Neural progenitor cell (in vitro differentiated cells): ENCODE measurements around the gene HMGCLL1. TPM values are rescaled to one million over a fixed set of nuclear protein-coding genes. Genes with fewer than 3 reads are reported as not detected.

Experiments
- DNase-seq: peaks from one replicate; pipeline ENCODE4 v3.0.0-alpha.2; 2016; ENCODE audit warnings: low spot score
- H2AFZ ChIP-seq: fragments of 200-600 bp; sonication (generic); replicated peaks from 2 replicates; pipeline ENCODE4 v1.6.1; 2016; ENCODE audit warnings: antibody characterized with exemption
- H3F3A ChIP-seq: fragments of 200-600 bp; sonication (generic); 2 replicates; pipeline ENCODE4 v1.6.1; 2016; ENCODE audit warnings: antibody characterized with exemption, low read depth
- H3K27ac ChIP-seq: fragments of 200-600 bp; sonication (generic); 2 replicates; pipeline ENCODE4 v1.5.1; 2016; ENCODE audit warnings: mild to moderate bottlenecking
- H3K27me3 ChIP-seq: fragments of 200-600 bp; sonication (generic); 2 replicates; pipeline ENCODE4 v1.6.1; 2016; ENCODE audit warnings: mild to moderate bottlenecking, moderate library complexity
- H3K36me3 ChIP-seq: fragments of 200-600 bp; sonication (generic); 2 replicates; pipeline ENCODE4 v1.5.1; 2016
- H3K4me1 ChIP-seq: fragments of 200-600 bp; sonication (generic); 2 replicates; pipeline ENCODE4 v1.6.1; 2016; ENCODE audit warnings: mixed run types
- H3K4me2 ChIP-seq: fragments of 200-600 bp; sonication (generic); 2 replicates; pipeline ENCODE4 v1.6.1; 2016
- H3K4me3 ChIP-seq: fragments of 200-600 bp; sonication (generic); 2 replicates; pipeline ENCODE4 v1.5.1; 2016
- H3K79me2 ChIP-seq: fragments of 200-600 bp; sonication (generic); 2 replicates; pipeline ENCODE4 v1.6.1; 2016; ENCODE audit warnings: low read depth
- H3K9ac ChIP-seq: fragments of 200-600 bp; sonication (generic); 2 replicates; pipeline ENCODE4 v1.6.1; 2016
- H3K9me3 ChIP-seq: fragments of 200-600 bp; sonication (generic); 2 replicates; pipeline ENCODE4 v1.5.1; 2016; ENCODE audit warnings: low read depth
- H4K20me1 ChIP-seq: fragments of 200-600 bp; sonication (generic); 2 replicates; pipeline ENCODE4 v1.6.1; 2016; ENCODE audit warnings: low read depth
- H3K27ac Mint-ChIP-seq: 3 replicates; pipeline ENCODE4 v1.8.0; 2021; ENCODE audit warnings: mixed read lengths
- H3K27me3 Mint-ChIP-seq: 2 replicates; pipeline ENCODE4 v1.8.0; 2022; ENCODE audit warnings: low read depth, mild to moderate bottlenecking, inconsistent platforms, moderate library complexity, mixed read lengths; ENCODE audit not compliant: insufficient read depth
- H3K36me3 Mint-ChIP-seq: 3 replicates; pipeline ENCODE4 v1.8.0; 2021; ENCODE audit warnings: mixed read lengths
- H3K4me1 Mint-ChIP-seq: 3 replicates; pipeline ENCODE4 v1.8.0; 2021; ENCODE audit warnings: mixed read lengths
- H3K4me3 Mint-ChIP-seq: 3 replicates; pipeline ENCODE4 v1.8.0; 2021; ENCODE audit warnings: mild to moderate bottlenecking, moderate library complexity, mixed read lengths
- H3K9me3 Mint-ChIP-seq: 3 replicates; pipeline ENCODE4 v1.8.0; 2020; ENCODE audit warnings: mixed read lengths
- CTCF ChIP-seq: fragments of 200-600 bp; sonication (generic); IDR thresholded peaks from 2 replicates; pipeline ENCODE4 v1.5.1; 2017; ENCODE audit warnings: antibody characterized with exemption, mild to moderate bottlenecking
- EZH2 ChIP-seq: fragments of 200-600 bp; sonication (generic); IDR thresholded peaks from 2 replicates; pipeline ENCODE4 v1.6.1; 2017; ENCODE audit warnings: antibody characterized with exemption, mild to moderate bottlenecking, moderate library complexity
- EZH2phosphoT487 ChIP-seq: fragments of 200-600 bp; sonication (generic); IDR thresholded peaks from 2 replicates; pipeline ENCODE4 v1.6.1; 2017; ENCODE audit warnings: antibody characterized with exemption
- total RNA-seq: library from RNA; depleted of rRNA; stranded (reverse); fragments of >200 nt; gene quantifications from 2 replicates; pipeline ENCODE4 v1.2.3, GENCODE V29; 2015; ENCODE audit warnings: low replicate concordance

HMGCLL1 gene
- total RNA-seq, 1 donor from 2014 or later, result 6.5 TPM

- Mint-ChIP-seq H3K27me3 (no peaks in the 10 kb centered on the region), H3K9me3 (no peaks in the 10 kb centered on the region), H3K4me3 (no peak overlapping the region), H3K4me1 (no peaks in the 10 kb centered on the region), H3K36me3 (no peaks in the 10 kb centered on the region), H3K27ac (no peak overlapping the region)
- Histone ChIP-seq H3K9ac (no peak overlapping the region), H3K79me2 (no peaks in the 10 kb centered on the region), H3K9me3 (no peaks in the 10 kb centered on the region), H3K4me1 (no peaks in the 10 kb centered on the region), H4K20me1 (no peaks in the 10 kb centered on the region), H2AFZ (no peak overlapping the region), H3K27me3 (no peaks in the 10 kb centered on the region), H3K27ac (no peak overlapping the region), H3K4me3 (no peak overlapping the region), H3K36me3 (no peaks in the 10 kb centered on the region), H3K4me2 (no peak overlapping the region), H3F3A (no peaks in the 10 kb centered on the region)
- TF ChIP-seq CTCF, result no peak
- DNase-seq, result no peak
These were observed 168.3 kb downstream of the HMGCLL1 start for GRCh38 chr6:55410674-55411073.

- TF ChIP-seq EZH2, result no peak
- no peak for TF ChIP-seq EZH2phosphoT487
- no peak for TF ChIP-seq CTCF
- H3K36me3 ChIP-seq, result no peaks in the 10 kb centered on the region
- H3K27ac Mint-ChIP-seq, result no peak overlapping the region
- no peak for DNase-seq
- no peak overlapping the region for H3K4me3 Mint-ChIP-seq
- H3K4me2 ChIP-seq, result no peak overlapping the region
- H3K36me3 Mint-ChIP-seq, result no peaks in the 10 kb centered on the region
- H3K27me3 ChIP-seq, result no peaks in the 10 kb centered on the region
- H3K27ac ChIP-seq, result no peak overlapping the region
- no peaks in the 10 kb centered on the region for H3K27me3 Mint-ChIP-seq
- H2AFZ ChIP-seq, result peak overlapping the region; percentile 42
- H3K9me3 ChIP-seq, result no peaks in the 10 kb centered on the region
- no peaks in the 10 kb centered on the region for H3K4me1 Mint-ChIP-seq
- no peak overlapping the region for H3K4me3 ChIP-seq
- no peaks in the 10 kb centered on the region for H3K4me1 ChIP-seq
- H3K9me3 Mint-ChIP-seq, result no peaks in the 10 kb centered on the region
- H3F3A ChIP-seq, result no peaks in the 10 kb centered on the region
- H3K79me2 ChIP-seq, result no peaks in the 10 kb centered on the region
- H4K20me1 ChIP-seq, result no peaks in the 10 kb centered on the region
- H3K9ac ChIP-seq, result no peak overlapping the region
These were observed 173.3 kb downstream of the HMGCLL1 start for GRCh38 chr6:55405474-55406235.

- Histone ChIP-seq H3K4me3 (no peak overlapping the region), H3K9me3 (no peaks in the 10 kb centered on the region), H4K20me1 (no peaks in the 10 kb centered on the region), H3K27ac (no peak overlapping the region), H3K4me1 (no peaks in the 10 kb centered on the region), H2AFZ (no peak overlapping the region), H3K36me3 (no peaks in the 10 kb centered on the region), H3K4me2 (no peak overlapping the region), H3F3A (no peaks in the 10 kb centered on the region), H3K79me2 (no peaks in the 10 kb centered on the region), H3K27me3 (no peaks in the 10 kb centered on the region), H3K9ac (no peak overlapping the region)
- no peak for DNase-seq
- Mint-ChIP-seq H3K4me1 (no peaks in the 10 kb centered on the region), H3K27me3 (no peaks in the 10 kb centered on the region), H3K36me3 (no peaks in the 10 kb centered on the region), H3K27ac (no peak overlapping the region), H3K9me3 (no peaks in the 10 kb centered on the region), H3K4me3 (no peak overlapping the region)
- no peak for TF ChIP-seq EZH2
- TF ChIP-seq EZH2phosphoT487, result no peak
- TF ChIP-seq CTCF, result no peak
These were observed 179.6 kb downstream of the HMGCLL1 start for GRCh38 chr6:55399351-55399750.
